PC-9 (cell line): Measurements from ENCODE around the gene FAM124B.

Experiments
- CTCF ChIP-seq: fragments of 200-600 bp; sonication (generic); conservative IDR thresholded peaks from 2 replicates; pipeline ENCODE4 v1.6.1; 2017; ENCODE audit warnings: mixed run types, antibody characterized with exemption, mild to moderate bottlenecking, moderate library complexity
- EZH2 ChIP-seq: fragments of 200-600 bp; sonication (generic); IDR thresholded peaks from 2 replicates; pipeline ENCODE4 v1.8.0; 2017; ENCODE audit warnings: antibody characterized with exemption, low read depth

GRCh38 chr2:224433442-224433841 is 31.5 kb upstream of the FAM124B start:
- no peak for TF ChIP-seq CTCF
- no peak for TF ChIP-seq EZH2
